HepG2 (cell line): ENCODE results near the gene UBE2L6. TPM values are rescaled to one million over a fixed set of nuclear protein-coding genes. Genes with fewer than 3 reads are reported as not detected.
A peak's percentile ranks its signal among the peaks of the same experiment; 100 is the strongest.

Experiments used
- ARID4A ChIP-seq: sonication (generic); formaldehyde crosslinking; IDR thresholded peaks from 2 replicates; pipeline ENCODE4 v1.5.0; 2020; ENCODE audit warnings: mild to moderate bottlenecking, missing genetic modification reagents, borderline replicate concordance
- CEBPB ChIP-seq: IDR thresholded peaks from 2 replicates; pipeline ENCODE4 v1.6.1; 2011; ENCODE audit warnings: low read depth, low read length, improper control_type of control experiment, borderline replicate concordance
- HOXA5 ChIP-seq: sonication (generic); formaldehyde crosslinking; IDR thresholded peaks from 2 replicates; pipeline ENCODE4 v1.4.0; 2020; ENCODE audit warnings: missing genetic modification reagents
- RBFOX2 ChIP-seq: fragments of 200-400 bp; formaldehyde crosslinking; IDR thresholded peaks from 2 replicates; pipeline ENCODE4 v1.6.1; 2017; ENCODE audit warnings: low read depth, mild to moderate bottlenecking, low read length
- SALL1 ChIP-seq: sonication (generic); formaldehyde crosslinking; IDR thresholded peaks from 2 replicates; pipeline ENCODE4 v1.8.0; 2022; ENCODE audit warnings: mild to moderate bottlenecking, missing genetic modification reagents
- SIX4 ChIP-seq: sonication (generic); formaldehyde crosslinking; IDR thresholded peaks from 2 replicates; pipeline ENCODE4 v1.4.0; 2020; ENCODE audit warnings: missing genetic modification reagents
- ZFP62 ChIP-seq: sonication (generic); formaldehyde crosslinking; IDR thresholded peaks from 2 replicates; pipeline ENCODE4 v1.4.0; 2020; ENCODE audit warnings: missing genetic modification reagents
- ZFP82 ChIP-seq: sonication (generic); formaldehyde crosslinking; IDR thresholded peaks from 2 replicates; pipeline ENCODE4 v1.5.1; 2020; ENCODE audit warnings: mild to moderate bottlenecking, missing genetic modification reagents, borderline replicate concordance
- ZKSCAN8 ChIP-seq: IDR thresholded peaks from 2 replicates; pipeline ENCODE4 v1.6.1; 2016; ENCODE audit warnings: borderline replicate concordance, missing genetic modification reagents, missing compliant biosample characterization
- ZNF574 ChIP-seq: sonication (generic); formaldehyde crosslinking; IDR thresholded peaks from 2 replicates; pipeline ENCODE4 v1.4.0; 2020; ENCODE audit warnings: missing genetic modification reagents
- polyA plus RNA-seq, 8 experiments: library from polyadenylated mRNA; depleted of rRNA in 3 of 8; stranded (reverse) in 7 of 8; unstranded in 1 of 8; fragments of >200 nt; fragmentation: Illumina TruSeq in 4 of 8; extraction: Trizol in 4 of 8; gene quantifications; 2 replicates each; pipeline versions ENCODE4 v1.2.1 to v1.2.3, GENCODE V29; 2011 to 2016; ENCODE audit warnings: low read depth in 4 of 8, missing spikeins in 1 of 8, mixed read lengths in 1 of 8; ENCODE audit not compliant: insufficient read depth in 1 of 8
- total RNA-seq, 5 experiments: library from RNA; depleted of rRNA; stranded (reverse); fragments of >200 nt; fragmentation: Illumina TruSeq; extraction: Trizol; gene quantifications; 2 replicates each; pipeline ENCODE4 v1.2.3, GENCODE V29; 2016; ENCODE audit warnings: low read depth in 1 of 5
- TF ChIP-seq, protein P1 (sequence below): IDR thresholded peaks from 2 replicates; pipeline ENCODE4 v1.6.1; 2016; ENCODE audit warnings: missing genetic modification reagents, missing compliant biosample characterization

UBE2L6 gene
- total and polyA plus RNA-seq, 2 of the 13 experiments (the other 11 are each of a cell fraction or from before 2014, with no cell fraction given), result 30.3 to 30.4 TPM

- TF ChIP-seq ZNF574 (CRISPR knock-in tag) (0 out of 2 replicates have a peak, but pooled peaks have one; percentile 9), ZFP62 (CRISPR knock-in tag) (no peak), CEBPB (no peak), ARID4A (CRISPR knock-in tag) (0 out of 2 replicates have a peak, but pooled peaks have one; percentile 16), SIX4 (no peak), RBFOX2 (no peak), ZKSCAN8 (CRISPR knock-in tag) (no peak), HOXA5 (CRISPR knock-in tag) (no peak), SALL1 (CRISPR knock-in tag) (peak; percentile 15; the same call in 1 of the 2 replicates), ZFP82 (no peak)
- TF ChIP-seq, protein P1, sequence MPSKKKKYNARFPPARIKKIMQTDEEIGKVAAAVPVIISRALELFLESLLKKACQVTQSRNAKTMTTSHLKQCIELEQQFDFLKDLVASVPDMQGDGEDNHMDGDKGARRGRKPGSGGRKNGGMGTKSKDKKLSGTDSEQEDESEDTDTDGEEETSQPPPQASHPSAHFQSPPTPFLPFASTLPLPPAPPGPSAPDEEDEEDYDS (CRISPR knock-in tag), result no peak
Measured at GRCh38 chr11:57597916-57598830, 30.7 kb upstream of the UBE2L6 start (continued).
